Left ventricle myocardium inferior (tissue), 1 donor: ENCODE results near the gene HK3. TPM values are rescaled to one million over a fixed set of nuclear protein-coding genes. Genes with fewer than 3 reads are reported as not detected.

Experiments used
- DNase-seq: peaks from one replicate; pipeline ENCODE4 v3.0.0-alpha.2; 2020
- H3K27ac ChIP-seq: fragments of 200-600 bp; replicated peaks from 2 replicates; pipeline ENCODE4 v1.8.0; 2021
- H3K27me3 ChIP-seq: fragments of 200-600 bp; 2 replicates; pipeline ENCODE4 v1.8.0; 2021; ENCODE audit warnings: low read depth
- H3K36me3 ChIP-seq: fragments of 200-600 bp; 2 replicates; pipeline ENCODE4 v1.8.0; 2021
- H3K4me1 ChIP-seq: fragments of 200-600 bp; 2 replicates; pipeline ENCODE4 v1.8.0; 2021
- H3K4me3 ChIP-seq: fragments of 200-600 bp; 2 replicates; pipeline ENCODE4 v1.8.0; 2021; ENCODE audit warnings: mild to moderate bottlenecking, moderate library complexity
- H3K9me3 ChIP-seq: fragments of 200-600 bp; replicated peaks from 2 replicates; pipeline ENCODE4 v1.8.0; 2021
- CTCF ChIP-seq: fragments of 200-600 bp; IDR thresholded peaks from 2 replicates; pipeline ENCODE4 v1.8.0; 2021; ENCODE audit warnings: antibody characterized with exemption, mild to moderate bottlenecking, borderline replicate concordance
- intact Hi-C: fragments of 100-400 bp; cut with micrococcal nuclease; formaldehyde crosslinking; loops from one replicate; pipeline ENCODE4 v1.11.0; 2022
- total RNA-seq: library from RNA; stranded (reverse); fragmentation: NEBNext Ultra II Directional; extraction: Animal tissue kit (Norgen Biotek cat#: 25700); gene quantifications from one replicate; pipeline ENCODE4 v1.2.1, GENCODE V29; 2021
- donor health status: DM: no; HTN: yes; CAD: no; lungs with severe emphysema.

HK3 gene
- total RNA-seq, 1 donor from 2014 or later = 3.5 TPM

- Histone ChIP-seq H3K9me3 (no peaks in the 10 kb centered on the region), H3K4me3 (no peak overlapping the region), H3K27me3 (no peaks in the 10 kb centered on the region), H3K27ac (no peak overlapping the region), H3K4me1 (no peaks in the 10 kb centered on the region), H3K36me3 (peaks cover 37% of the 10 kb centered on the region)
- DNase-seq = no peak
- no peak for TF ChIP-seq CTCF
- intact Hi-C loops = no loop called here
Measured at GRCh38 chr5:176912115-176912514, 13.0 kb upstream of the HK3 start.

- DNase-seq = no peak
- H3K4me1 ChIP-seq = no peaks in the 10 kb centered on the region
- intact Hi-C loops = no loop called here
- H3K27me3 ChIP-seq = no peaks in the 10 kb centered on the region
- H3K9me3 ChIP-seq = no peaks in the 10 kb centered on the region
- H3K36me3 ChIP-seq = peaks cover 70% of the 10 kb centered on the region
- no peak overlapping the region for H3K4me3 ChIP-seq
- no peak for TF ChIP-seq CTCF
- H3K27ac ChIP-seq = no peak overlapping the region
Measured at GRCh38 chr5:176908675-176909368, 9.7 kb upstream of the HK3 start.

GRCh38 chr5:176906796-176907195 lies 7.7 kb upstream of the HK3 start:
- intact Hi-C loops = no loop called here
- no peak overlapping the region for H3K4me3 ChIP-seq
- H3K4me1 ChIP-seq = no peaks in the 10 kb centered on the region
- peaks cover 85% of the 10 kb centered on the region for H3K36me3 ChIP-seq
- no peak overlapping the region for H3K27ac ChIP-seq
- no peak for DNase-seq
- no peaks in the 10 kb centered on the region for H3K27me3 ChIP-seq
- TF ChIP-seq CTCF = no peak
- no peaks in the 10 kb centered on the region for H3K9me3 ChIP-seq

GRCh38 chr5:176906126-176906525 lies 7.0 kb upstream of the HK3 start:
- Histone ChIP-seq H3K9me3 (no peaks in the 10 kb centered on the region), H3K27ac (no peak overlapping the region), H3K27me3 (no peaks in the 10 kb centered on the region), H3K4me3 (no peak overlapping the region), H3K36me3 (peaks cover 79% of the 10 kb centered on the region), H3K4me1 (no peaks in the 10 kb centered on the region)
- intact Hi-C loops = no loop called here
- DNase-seq = no peak
- no peak for TF ChIP-seq CTCF

GRCh38 chr5:176904276-176904675 lies 5.1 kb upstream of the HK3 start:
- intact Hi-C loops = no loop called here
- Histone ChIP-seq H3K27me3 (no peaks in the 10 kb centered on the region), H3K9me3 (no peaks in the 10 kb centered on the region), H3K4me1 (peaks cover 3% of the 10 kb centered on the region), H3K27ac (no peak overlapping the region), H3K4me3 (no peak overlapping the region), H3K36me3 (peaks cover 69% of the 10 kb centered on the region)
- no peak for TF ChIP-seq CTCF
- no peak for DNase-seq
